ENCODE data around the gene KATNIP. TPM values are rescaled to one million over a fixed set of nuclear protein-coding genes. Genes with fewer than 3 reads are reported as not detected.

Gene KATNIP
- total and polyA plus RNA-seq, 9 of the 15 experiments (the other 6 are each of a cell fraction or from before 2014, with no cell fraction given): 1.7 to 13.2 (median 8.0) TPM

DNA sequence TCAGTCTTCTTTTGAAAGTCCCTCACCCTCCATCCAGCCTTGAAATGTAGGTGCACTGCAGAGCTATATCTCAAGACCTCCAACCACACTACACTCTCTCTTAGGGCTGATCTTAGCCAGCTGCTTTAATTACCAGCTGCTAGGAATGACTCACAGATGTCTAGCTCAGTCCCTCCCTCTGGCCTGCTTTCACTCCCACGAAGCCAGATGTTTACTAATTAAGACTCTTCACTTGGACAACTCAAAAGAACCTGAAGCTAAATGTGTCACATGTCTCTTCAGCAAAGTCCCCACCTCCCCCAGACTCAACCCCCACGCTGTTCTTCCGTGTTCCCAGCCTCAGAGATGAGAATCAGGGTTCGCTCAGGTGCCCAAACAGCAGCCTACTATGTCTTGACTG, 2.8 kb upstream of the KATNIP start (continued):
- TF ChIP-seq PHF8 (IDR thresholded peaks at IDR 0.05; ENCODE audit: borderline replicate concordance, low read length): no peak
- TF ChIP-seq, protein P1, sequence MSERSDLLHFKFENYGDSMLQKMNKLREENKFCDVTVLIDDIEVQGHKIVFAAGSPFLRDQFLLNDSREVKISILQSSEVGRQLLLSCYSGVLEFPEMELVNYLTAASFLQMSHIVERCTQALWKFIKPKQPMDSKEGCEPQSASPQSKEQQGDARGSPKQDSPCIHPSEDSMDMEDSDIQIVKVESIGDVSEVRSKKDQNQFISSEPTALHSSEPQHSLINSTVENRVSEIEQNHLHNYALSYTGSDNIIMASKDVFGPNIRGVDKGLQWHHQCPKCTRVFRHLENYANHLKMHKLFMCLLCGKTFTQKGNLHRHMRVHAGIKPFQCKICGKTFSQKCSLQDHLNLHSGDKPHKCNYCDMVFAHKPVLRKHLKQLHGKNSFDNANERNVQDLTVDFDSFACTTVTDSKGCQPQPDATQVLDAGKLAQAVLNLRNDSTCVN (CRISPR knock-in tag; IDR thresholded peaks at IDR 0.05): no peak
- TF ChIP-seq ILF3 (IDR thresholded peaks at IDR 0.05; ENCODE audit: borderline replicate concordance): no peak
- TF ChIP-seq CCNT2 (IDR thresholded peaks at IDR 0.05; ENCODE audit: borderline replicate concordance, extremely low read depth, insufficient read length, low read depth, low read length): no peak
- peak; percentile 44; the same call in 1 of the 2 replicates for TF ChIP-seq STAT5A (IDR thresholded peaks at IDR 0.05; ENCODE audit: borderline replicate concordance, low read length)
- no peak for TF ChIP-seq NONO (IDR thresholded peaks at IDR 0.05; ENCODE audit: low read depth in 2 of 2, low read length in 1 of 2)
- TF ChIP-seq CBFA2T3 (IDR thresholded peaks at IDR 0.05): peak; percentile 93
- TF ChIP-seq NCOA1 (IDR thresholded peaks at IDR 0.05; ENCODE audit: low read depth): peak; percentile 38; the same call in 1 of the 2 replicates
- no peak for TF ChIP-seq ZNF695 (CRISPR knock-in tag; IDR thresholded peaks at IDR 0.05)
- TF ChIP-seq HMG20B (CRISPR knock-in tag; IDR thresholded peaks at IDR 0.05): no peak
- TF ChIP-seq, protein P2, sequence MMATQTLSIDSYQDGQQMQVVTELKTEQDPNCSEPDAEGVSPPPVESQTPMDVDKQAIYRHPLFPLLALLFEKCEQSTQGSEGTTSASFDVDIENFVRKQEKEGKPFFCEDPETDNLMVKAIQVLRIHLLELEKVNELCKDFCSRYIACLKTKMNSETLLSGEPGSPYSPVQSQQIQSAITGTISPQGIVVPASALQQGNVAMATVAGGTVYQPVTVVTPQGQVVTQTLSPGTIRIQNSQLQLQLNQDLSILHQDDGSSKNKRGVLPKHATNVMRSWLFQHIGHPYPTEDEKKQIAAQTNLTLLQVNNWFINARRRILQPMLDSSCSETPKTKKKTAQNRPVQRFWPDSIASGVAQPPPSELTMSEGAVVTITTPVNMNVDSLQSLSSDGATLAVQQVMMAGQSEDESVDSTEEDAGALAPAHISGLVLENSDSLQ (IDR thresholded peaks at IDR 0.05): peak; percentile 43
- no peak for TF ChIP-seq FOXP1 (CRISPR knock-in tag; IDR thresholded peaks at IDR 0.05)
- TF ChIP-seq POLR2H (tag; IDR thresholded peaks at IDR 0.05; ENCODE audit: low read depth): no peak
- 0 out of 2 replicates have a peak, but pooled peaks have one; percentile 49 for TF ChIP-seq HDAC2 (IDR thresholded peaks at IDR 0.05)
- TF ChIP-seq ATF1 (CRISPR knock-in tag; IDR thresholded peaks at IDR 0.05): no peak
- TF ChIP-seq ATF1 (tag; IDR thresholded peaks at IDR 0.05): 0 out of 2 replicates have a peak, but pooled peaks have one; percentile 18
- TF ChIP-seq ZNF41 (CRISPR knock-in tag; conservative IDR thresholded peaks at IDR 0.05): no peak
- TF ChIP-seq, protein P3, sequence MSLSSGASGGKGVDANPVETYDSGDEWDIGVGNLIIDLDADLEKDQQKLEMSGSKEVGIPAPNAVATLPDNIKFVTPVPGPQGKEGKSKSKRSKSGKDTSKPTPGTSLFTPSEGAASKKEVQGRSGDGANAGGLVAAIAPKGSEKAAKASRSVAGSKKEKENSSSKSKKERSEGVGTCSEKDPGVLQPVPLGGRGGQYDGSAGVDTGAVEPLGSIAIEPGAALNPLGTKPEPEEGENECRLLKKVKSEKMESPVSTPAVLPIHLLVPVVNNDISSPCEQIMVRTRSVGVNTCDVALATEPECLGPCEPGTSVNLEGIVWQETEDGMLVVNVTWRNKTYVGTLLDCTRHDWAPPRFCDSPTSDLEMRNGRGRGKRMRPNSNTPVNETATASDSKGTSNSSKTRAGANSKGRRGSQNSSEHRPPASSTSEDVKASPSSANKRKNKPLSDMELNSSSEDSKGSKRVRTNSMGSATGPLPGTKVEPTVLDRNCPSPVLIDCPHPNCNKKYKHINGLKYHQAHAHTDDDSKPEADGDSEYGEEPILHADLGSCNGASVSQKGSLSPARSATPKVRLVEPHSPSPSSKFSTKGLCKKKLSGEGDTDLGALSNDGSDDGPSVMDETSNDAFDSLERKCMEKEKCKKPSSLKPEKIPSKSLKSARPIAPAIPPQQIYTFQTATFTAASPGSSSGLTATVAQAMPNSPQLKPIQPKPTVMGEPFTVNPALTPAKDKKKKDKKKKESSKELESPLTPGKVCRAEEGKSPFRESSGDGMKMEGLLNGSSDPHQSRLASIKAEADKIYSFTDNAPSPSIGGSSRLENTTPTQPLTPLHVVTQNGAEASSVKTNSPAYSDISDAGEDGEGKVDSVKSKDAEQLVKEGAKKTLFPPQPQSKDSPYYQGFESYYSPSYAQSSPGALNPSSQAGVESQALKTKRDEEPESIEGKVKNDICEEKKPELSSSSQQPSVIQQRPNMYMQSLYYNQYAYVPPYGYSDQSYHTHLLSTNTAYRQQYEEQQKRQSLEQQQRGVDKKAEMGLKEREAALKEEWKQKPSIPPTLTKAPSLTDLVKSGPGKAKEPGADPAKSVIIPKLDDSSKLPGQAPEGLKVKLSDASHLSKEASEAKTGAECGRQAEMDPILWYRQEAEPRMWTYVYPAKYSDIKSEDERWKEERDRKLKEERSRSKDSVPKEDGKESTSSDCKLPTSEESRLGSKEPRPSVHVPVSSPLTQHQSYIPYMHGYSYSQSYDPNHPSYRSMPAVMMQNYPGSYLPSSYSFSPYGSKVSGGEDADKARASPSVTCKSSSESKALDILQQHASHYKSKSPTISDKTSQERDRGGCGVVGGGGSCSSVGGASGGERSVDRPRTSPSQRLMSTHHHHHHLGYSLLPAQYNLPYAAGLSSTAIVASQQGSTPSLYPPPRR (CRISPR knock-in tag; IDR thresholded peaks at IDR 0.05; ENCODE audit: borderline replicate concordance): no peak
- TF ChIP-seq L3MBTL2 (IDR thresholded peaks at IDR 0.05): peak; percentile 43
- TF ChIP-seq CBFB (CRISPR knock-in tag; IDR thresholded peaks at IDR 0.05): no peak
- TF ChIP-seq STAG1 (CRISPR knock-in tag; IDR thresholded peaks at IDR 0.05; ENCODE audit: borderline replicate concordance): no peak

All from K562 (cell line).